ENCODE measurements around the gene ABAT. TPM values are rescaled to one million over a fixed set of nuclear protein-coding genes. Genes with fewer than 3 reads are reported as not detected.

ABAT gene
- total and polyA plus RNA-seq, 2 experiments from 2014 or later: 4.7 to 8.0 TPM

GRCh38 chr16:8663192-8664089 lies 11.0 kb upstream of the ABAT start:
- no peak overlapping the region for H2AFZ ChIP-seq
- no peaks in the 10 kb centered on the region for H4K20me1 ChIP-seq (ENCODE audit: insufficient read depth)
- H3K4me2 ChIP-seq (ENCODE audit: unreplicated experiment): no peak overlapping the region
- in situ Hi-C loops (cut with MboI): no loop called here
- TF ChIP-seq EZH2phosphoT487 (IDR thresholded peaks at IDR 0.05; ENCODE audit: insufficient read depth, low read depth): no peak
- no peak for TF ChIP-seq EZH2 (IDR thresholded peaks at IDR 0.05; ENCODE audit: insufficient read depth, poor library complexity, severe bottlenecking)
- no peak overlapping the region for H3K4me3 ChIP-seq
- no peaks in the 10 kb centered on the region for H3K27me3 ChIP-seq (replicated peaks; ENCODE audit: insufficient read depth)
- 60% methylated on average over 8 to 9 of the region's 9 CpGs for WGBS, 2 experiments (ENCODE audit: low coverage in 1 of 2, low lambda C conversion rate in 2 of 2, missing lambda C conversion rate in 2 of 2)
- no peak overlapping the region for H3K9ac ChIP-seq
- no peaks in the 10 kb centered on the region for H3K79me2 ChIP-seq (ENCODE audit: insufficient read depth)
- no peaks in the 10 kb centered on the region for H3K9me3 ChIP-seq (ENCODE audit: low read depth)
- H3K36me3 ChIP-seq (ENCODE audit: low read depth): no peaks in the 10 kb centered on the region
- no peaks in the 10 kb centered on the region for H3F3A ChIP-seq (ENCODE audit: insufficient read depth)
- H3K4me1 ChIP-seq (ENCODE audit: insufficient read depth): no peaks in the 10 kb centered on the region
- H3K9me2 ChIP-seq (ENCODE audit: insufficient read depth): no peaks in the 10 kb centered on the region
- no peak for DNase-seq
- H3K27ac ChIP-seq: no peak overlapping the region

- Histone ChIP-seq H4K20me1 (ENCODE audit: insufficient read depth) (no peaks in the 10 kb centered on the region), H2AFZ (no peak overlapping the region), H3K27ac (no peak overlapping the region), H3K4me2 (ENCODE audit: unreplicated experiment) (no peak overlapping the region), H3K9ac (no peak overlapping the region), H3K27me3 (replicated peaks; ENCODE audit: insufficient read depth) (no peaks in the 10 kb centered on the region), H3K9me3 (ENCODE audit: low read depth) (no peaks in the 10 kb centered on the region), H3K36me3 (ENCODE audit: low read depth) (no peaks in the 10 kb centered on the region), H3K4me1 (ENCODE audit: insufficient read depth) (no peaks in the 10 kb centered on the region), H3K4me3 (no peak overlapping the region), H3K9me2 (ENCODE audit: insufficient read depth) (no peaks in the 10 kb centered on the region), H3F3A (ENCODE audit: insufficient read depth) (no peaks in the 10 kb centered on the region), H3K79me2 (ENCODE audit: insufficient read depth) (no peaks in the 10 kb centered on the region)
- no peak for DNase-seq
- TF ChIP-seq EZH2phosphoT487 (IDR thresholded peaks at IDR 0.05; ENCODE audit: insufficient read depth, low read depth): no peak
- TF ChIP-seq EZH2 (IDR thresholded peaks at IDR 0.05; ENCODE audit: insufficient read depth, poor library complexity, severe bottlenecking): no peak
- WGBS, 2 experiments (ENCODE audit: low coverage in 1 of 2, low lambda C conversion rate in 2 of 2, missing lambda C conversion rate in 2 of 2): 67 to 80% methylated on average over 6 of the region's 6 CpGs
- in situ Hi-C loops (cut with MboI): loop anchor here (5.0 kb wide), 1 partner anchor 127 kb away; no protein-coding TSS in a partner anchor
Observed at GRCh38 chr16:8665529-8665928, 8.9 kb upstream of the ABAT start.

- in situ Hi-C loops (cut with MboI): loop anchor here (5.0 kb wide), 1 partner anchor 125 kb away; no protein-coding TSS in a partner anchor
Observed at GRCh38 chr16:8667492-8667891, 6.9 kb upstream of the ABAT start.

GRCh38 chr16:8668113-8668512 lies 6.3 kb upstream of the ABAT start:
- DNase-seq: no peak
- Histone ChIP-seq H3F3A (ENCODE audit: insufficient read depth) (no peaks in the 10 kb centered on the region), H3K9me3 (ENCODE audit: low read depth) (no peaks in the 10 kb centered on the region), H4K20me1 (ENCODE audit: insufficient read depth) (no peaks in the 10 kb centered on the region), H3K36me3 (ENCODE audit: low read depth) (no peaks in the 10 kb centered on the region), H2AFZ (no peak overlapping the region), H3K79me2 (ENCODE audit: insufficient read depth) (no peaks in the 10 kb centered on the region), H3K27me3 (replicated peaks; ENCODE audit: insufficient read depth) (no peaks in the 10 kb centered on the region), H3K4me2 (ENCODE audit: unreplicated experiment) (no peak overlapping the region), H3K27ac (no peak overlapping the region), H3K4me1 (ENCODE audit: insufficient read depth) (no peaks in the 10 kb centered on the region), H3K9me2 (ENCODE audit: insufficient read depth) (no peaks in the 10 kb centered on the region), H3K9ac (no peak overlapping the region), H3K4me3 (no peak overlapping the region)
- in situ Hi-C loops (cut with MboI): loop anchor here (5.0 kb wide), 1 partner anchor 124 kb away; no protein-coding TSS in a partner anchor
- TF ChIP-seq EZH2 (IDR thresholded peaks at IDR 0.05; ENCODE audit: insufficient read depth, poor library complexity, severe bottlenecking): no peak
- TF ChIP-seq EZH2phosphoT487 (IDR thresholded peaks at IDR 0.05; ENCODE audit: insufficient read depth, low read depth): no peak
- WGBS, 2 experiments (ENCODE audit: low coverage in 1 of 2, low lambda C conversion rate in 2 of 2, missing lambda C conversion rate in 2 of 2): 67 to 71% methylated on average over 5 of the region's 5 CpGs

More at GRCh38 chr16:8667492-8667891, 6.9 kb upstream of the ABAT start:
- Histone ChIP-seq H3K79me2 (ENCODE audit: insufficient read depth) (no peaks in the 10 kb centered on the region), H3K27me3 (replicated peaks; ENCODE audit: insufficient read depth) (no peaks in the 10 kb centered on the region), H4K20me1 (ENCODE audit: insufficient read depth) (no peaks in the 10 kb centered on the region), H2AFZ (no peak overlapping the region), H3K4me3 (no peak overlapping the region), H3K9me2 (ENCODE audit: insufficient read depth) (no peaks in the 10 kb centered on the region), H3K4me1 (ENCODE audit: insufficient read depth) (no peaks in the 10 kb centered on the region), H3K9ac (no peak overlapping the region), H3K27ac (no peak overlapping the region), H3K36me3 (ENCODE audit: low read depth) (no peaks in the 10 kb centered on the region), H3F3A (ENCODE audit: insufficient read depth) (no peaks in the 10 kb centered on the region), H3K4me2 (ENCODE audit: unreplicated experiment) (no peak overlapping the region), H3K9me3 (ENCODE audit: low read depth) (no peaks in the 10 kb centered on the region)
- no peak for TF ChIP-seq EZH2phosphoT487 (IDR thresholded peaks at IDR 0.05; ENCODE audit: insufficient read depth, low read depth)
- TF ChIP-seq EZH2 (IDR thresholded peaks at IDR 0.05; ENCODE audit: insufficient read depth, poor library complexity, severe bottlenecking): no peak
- WGBS, 2 experiments (ENCODE audit: low coverage in 1 of 2, low lambda C conversion rate in 2 of 2, missing lambda C conversion rate in 2 of 2): 65 to 67% methylated on average over 3 of the region's 3 CpGs
- DNase-seq: no peak
